Central memory CD8-positive, alpha-beta T cell (primary cell): ENCODE data around the gene CLCA1.

Source experiments
- ATAC-seq: fragments of 150-1000 bp; cut with Tn5 transposase; replicated peaks from 2 replicates; pipeline ENCODE4 v1.10.0; 2022; ENCODE audit warnings: mild to moderate bottlenecking, moderate FRiP score, moderate number of reproducible peaks; ENCODE audit not compliant: poor library complexity, severe bottlenecking; ENCODE audit errors: extremely low read depth
- DNase-seq, 2 donors: peaks; one replicate each; pipeline ENCODE4 v3.0.0; 2021; ENCODE audit warnings: low spot score in 2 of 2
- H3K27ac Mint-ChIP-seq: one replicate; pipeline ENCODE4 v1.8.0; 2022; ENCODE audit warnings: low read depth, mild to moderate bottlenecking, moderate library complexity, mixed read lengths
- H3K27me3 Mint-ChIP-seq: one replicate; pipeline ENCODE4 v1.8.0; 2022; ENCODE audit warnings: mixed read lengths
- H3K36me3 Mint-ChIP-seq: one replicate; pipeline ENCODE4 v1.8.0; 2022; ENCODE audit warnings: mild to moderate bottlenecking, moderate library complexity, mixed read lengths; ENCODE audit not compliant: insufficient read depth
- H3K4me1 Mint-ChIP-seq: one replicate; pipeline ENCODE4 v1.8.0; 2022; ENCODE audit warnings: mixed read lengths
- H3K4me3 Mint-ChIP-seq: one replicate; pipeline ENCODE4 v1.8.0; 2022; ENCODE audit warnings: mild to moderate bottlenecking, moderate library complexity, mixed read lengths
- H3K9me3 Mint-ChIP-seq: one replicate; pipeline ENCODE4 v1.8.0; 2022; ENCODE audit warnings: mixed read lengths

The CLCA1 gene

GRCh38 chr1:86471291-86471690, 2.6 kb downstream of the CLCA1 start:
- no peak for DNase-seq

GRCh38 chr1:86472152-86472551, 3.4 kb downstream of the CLCA1 start:
- no peaks in the 10 kb centered on the region for H3K36me3 Mint-ChIP-seq
- peaks cover 31% of the 10 kb centered on the region for H3K27me3 Mint-ChIP-seq
- H3K4me3 Mint-ChIP-seq: no peak overlapping the region
- no peak overlapping the region for H3K27ac Mint-ChIP-seq
- H3K9me3 Mint-ChIP-seq: no peaks in the 10 kb centered on the region
- no peaks in the 10 kb centered on the region for H3K4me1 Mint-ChIP-seq
- ATAC-seq (no peak), DNase-seq (no peak)

More at GRCh38 chr1:86471291-86471690, 2.6 kb downstream of the CLCA1 start:
- no peaks in the 10 kb centered on the region for H3K4me1 Mint-ChIP-seq
- ATAC-seq: no peak
- no peaks in the 10 kb centered on the region for H3K9me3 Mint-ChIP-seq
- no peaks in the 10 kb centered on the region for H3K36me3 Mint-ChIP-seq
- H3K27me3 Mint-ChIP-seq: peaks cover 31% of the 10 kb centered on the region
- no peak overlapping the region for H3K4me3 Mint-ChIP-seq
- H3K27ac Mint-ChIP-seq: no peak overlapping the region

- DNase-seq (no peak), ATAC-seq (no peak)
- no peak overlapping the region for H3K4me3 Mint-ChIP-seq
- H3K4me1 Mint-ChIP-seq: no peaks in the 10 kb centered on the region
- no peaks in the 10 kb centered on the region for H3K36me3 Mint-ChIP-seq
- peaks cover 31% of the 10 kb centered on the region for H3K27me3 Mint-ChIP-seq
- no peaks in the 10 kb centered on the region for H3K9me3 Mint-ChIP-seq
- no peak overlapping the region for H3K27ac Mint-ChIP-seq
Observed at GRCh38 chr1:86472767-86473166, 4.0 kb downstream of the CLCA1 start.

GRCh38 chr1:86477256-86477655, 8.5 kb downstream of the CLCA1 start:
- Mint-ChIP-seq H3K4me1 (no peaks in the 10 kb centered on the region), H3K4me3 (no peak overlapping the region), H3K9me3 (no peaks in the 10 kb centered on the region), H3K27me3 (peaks cover 6% of the 10 kb centered on the region), H3K36me3 (no peaks in the 10 kb centered on the region), H3K27ac (no peak overlapping the region)
- ATAC-seq (no peak), DNase-seq (no peak)

GRCh38 chr1:86477682-86478081, 9.0 kb downstream of the CLCA1 start:
- no peak overlapping the region for H3K27ac Mint-ChIP-seq
- H3K4me1 Mint-ChIP-seq: no peaks in the 10 kb centered on the region
- ATAC-seq: no peak
- peaks cover 1% of the 10 kb centered on the region for H3K27me3 Mint-ChIP-seq
- H3K4me3 Mint-ChIP-seq: no peak overlapping the region
- H3K9me3 Mint-ChIP-seq: no peaks in the 10 kb centered on the region
- no peak for DNase-seq
- no peaks in the 10 kb centered on the region for H3K36me3 Mint-ChIP-seq

- DNase-seq: no peak
- no peak overlapping the region for H3K27ac Mint-ChIP-seq
Observed at GRCh38 chr1:86478416-86479156, 9.9 kb downstream of the CLCA1 start.

GRCh38 chr1:86481966-86482365, 13.2 kb downstream of the CLCA1 start:
- Mint-ChIP-seq H3K9me3 (no peaks in the 10 kb centered on the region), H3K36me3 (no peaks in the 10 kb centered on the region), H3K4me1 (no peaks in the 10 kb centered on the region), H3K4me3 (no peak overlapping the region), H3K27ac (no peak overlapping the region), H3K27me3 (no peaks in the 10 kb centered on the region)
- ATAC-seq (no peak), DNase-seq (no peak)

More at GRCh38 chr1:86478416-86479156, 9.9 kb downstream of the CLCA1 start:
- H3K36me3 Mint-ChIP-seq: no peaks in the 10 kb centered on the region
- ATAC-seq: no peak
- H3K4me1 Mint-ChIP-seq: no peaks in the 10 kb centered on the region
- H3K9me3 Mint-ChIP-seq: no peaks in the 10 kb centered on the region
- no peak overlapping the region for H3K4me3 Mint-ChIP-seq
- no peaks in the 10 kb centered on the region for H3K27me3 Mint-ChIP-seq

GRCh38 chr1:86487131-86487810, 18.5 kb downstream of the CLCA1 start:
- Mint-ChIP-seq H3K4me3 (no peak overlapping the region), H3K27me3 (peaks cover 9% of the 10 kb centered on the region), H3K4me1 (no peaks in the 10 kb centered on the region), H3K9me3 (no peaks in the 10 kb centered on the region), H3K36me3 (no peaks in the 10 kb centered on the region), H3K27ac (no peak overlapping the region)
- DNase-seq (no peak), ATAC-seq (no peak)

GRCh38 chr1:86487811-86488141, 19.0 kb downstream of the CLCA1 start:
- Mint-ChIP-seq H3K27ac (no peak overlapping the region), H3K4me1 (no peaks in the 10 kb centered on the region), H3K4me3 (no peak overlapping the region), H3K36me3 (no peaks in the 10 kb centered on the region), H3K27me3 (peaks cover 14% of the 10 kb centered on the region), H3K9me3 (no peaks in the 10 kb centered on the region)
- DNase-seq: no peak
- no peak for ATAC-seq

GRCh38 chr1:86489242-86489878, 20.6 kb downstream of the CLCA1 start:
- ATAC-seq (no peak), DNase-seq (no peak)
- Mint-ChIP-seq H3K36me3 (no peaks in the 10 kb centered on the region), H3K27me3 (peaks cover 21% of the 10 kb centered on the region), H3K4me1 (no peaks in the 10 kb centered on the region), H3K9me3 (no peaks in the 10 kb centered on the region), H3K27ac (no peak overlapping the region), H3K4me3 (no peak overlapping the region)

- DNase-seq (no peak), ATAC-seq (no peak)
Observed at GRCh38 chr1:86491171-86491950, 22.6 kb downstream of the CLCA1 start.

GRCh38 chr1:86498281-86498680, 29.6 kb downstream of the CLCA1 start:
- peaks cover 1% of the 10 kb centered on the region for H3K36me3 Mint-ChIP-seq
- no peak overlapping the region for H3K4me3 Mint-ChIP-seq
- ATAC-seq (no peak), DNase-seq (no peak)
- H3K4me1 Mint-ChIP-seq: peaks cover 7% of the 10 kb centered on the region
- H3K9me3 Mint-ChIP-seq: no peaks in the 10 kb centered on the region
- H3K27me3 Mint-ChIP-seq: peaks cover 36% of the 10 kb centered on the region
- H3K27ac Mint-ChIP-seq: no peak overlapping the region

More at GRCh38 chr1:86491171-86491950, 22.6 kb downstream of the CLCA1 start:
- no peaks in the 10 kb centered on the region for H3K9me3 Mint-ChIP-seq
- no peak overlapping the region for H3K4me3 Mint-ChIP-seq
- peaks cover 32% of the 10 kb centered on the region for H3K27me3 Mint-ChIP-seq
- H3K4me1 Mint-ChIP-seq: no peaks in the 10 kb centered on the region
- no peak overlapping the region for H3K27ac Mint-ChIP-seq
- H3K36me3 Mint-ChIP-seq: no peaks in the 10 kb centered on the region
